Measurements from ENCODE around the gene DNPEP.
"Not testable (repeated sequence)": the region's sequence is repeated elsewhere in the genome, so short reads cannot be mapped to it uniquely, and the experiment has no call there.

Gene DNPEP

GRCh38 chr2:219395056-219395455, 7.3 kb upstream of the DNPEP start:
- not testable (repeated sequence) for H3K27ac Mint-ChIP-seq, H3K9me3 Mint-ChIP-seq

GRCh38 chr2:219392754-219393153, 5.0 kb upstream of the DNPEP start:
- H3K4me1 Mint-ChIP-seq = peaks cover 19% of the 10 kb centered on the region
- H3K36me3 Mint-ChIP-seq = no peaks in the 10 kb centered on the region
- no peak overlapping the region for H3K4me3 Mint-ChIP-seq
- H3K27ac Mint-ChIP-seq = no peak overlapping the region
- no peaks in the 10 kb centered on the region for H3K9me3 Mint-ChIP-seq
- no peaks in the 10 kb centered on the region for H3K27me3 Mint-ChIP-seq

More at GRCh38 chr2:219395056-219395455, 7.3 kb upstream of the DNPEP start:
- H3K4me1 Mint-ChIP-seq = peaks cover 15% of the 10 kb centered on the region
- not testable (repeated sequence) for H3K27me3 Mint-ChIP-seq, H3K4me3 Mint-ChIP-seq, H3K36me3 Mint-ChIP-seq

GRCh38 chr2:219388907-219389156, 1.1 kb upstream of the DNPEP start:
- no peaks in the 10 kb centered on the region for H3K27me3 Mint-ChIP-seq
- no peak overlapping the region for H3K27ac Mint-ChIP-seq
- H3K9me3 Mint-ChIP-seq = no peaks in the 10 kb centered on the region
- peaks cover 7% of the 10 kb centered on the region for H3K36me3 Mint-ChIP-seq
- H3K4me1 Mint-ChIP-seq = peaks cover 26% of the 10 kb centered on the region
- H3K4me3 Mint-ChIP-seq = peak overlapping the region; percentile 13

GRCh38 chr2:219388121-219388906, 602 bp upstream of the DNPEP start:
- Mint-ChIP-seq H3K9me3 (no peaks in the 10 kb centered on the region), H3K27ac (peak overlapping the region; percentile 53), H3K36me3 (peaks cover 12% of the 10 kb centered on the region), H3K27me3 (no peaks in the 10 kb centered on the region), H3K4me1 (peaks cover 31% of the 10 kb centered on the region), H3K4me3 (peak overlapping the region; percentile 39)

GRCh38 chr2:219386532-219387280, 1.0 kb downstream of the DNPEP start:
- Mint-ChIP-seq H3K27ac (peak overlapping the region; percentile 97), H3K4me3 (peak overlapping the region; percentile 98), H3K36me3 (peaks cover 17% of the 10 kb centered on the region), H3K27me3 (no peaks in the 10 kb centered on the region), H3K4me1 (peaks cover 32% of the 10 kb centered on the region), H3K9me3 (no peaks in the 10 kb centered on the region)

- Mint-ChIP-seq H3K4me3 (peak overlapping the region; percentile 98), H3K27me3 (no peaks in the 10 kb centered on the region), H3K27ac (no peak overlapping the region), H3K36me3 (peaks cover 17% of the 10 kb centered on the region), H3K4me1 (peaks cover 32% of the 10 kb centered on the region), H3K9me3 (no peaks in the 10 kb centered on the region)
Observed at GRCh38 chr2:219385958-219386520, 1.7 kb downstream of the DNPEP start.

- H3K27ac Mint-ChIP-seq = no peak overlapping the region
- H3K9me3 Mint-ChIP-seq = no peaks in the 10 kb centered on the region
- H3K4me1 Mint-ChIP-seq = peaks cover 32% of the 10 kb centered on the region
- H3K36me3 Mint-ChIP-seq = peaks cover 17% of the 10 kb centered on the region
- H3K4me3 Mint-ChIP-seq = no peak overlapping the region
- H3K27me3 Mint-ChIP-seq = no peaks in the 10 kb centered on the region
Observed at GRCh38 chr2:219384859-219385258, 2.9 kb downstream of the DNPEP start.

GRCh38 chr2:219384083-219384713, 3.5 kb downstream of the DNPEP start:
- Mint-ChIP-seq H3K27ac (no peak overlapping the region), H3K27me3 (no peaks in the 10 kb centered on the region), H3K9me3 (no peaks in the 10 kb centered on the region), H3K4me1 (peaks cover 32% of the 10 kb centered on the region), H3K36me3 (peaks cover 17% of the 10 kb centered on the region), H3K4me3 (no peak overlapping the region)

GRCh38 chr2:219381448-219381847, 6.3 kb downstream of the DNPEP start:
- H3K27ac Mint-ChIP-seq = no peak overlapping the region

GRCh38 chr2:219380926-219381325, 6.8 kb downstream of the DNPEP start:
- H3K4me1 Mint-ChIP-seq = peaks cover 16% of the 10 kb centered on the region
- H3K4me3 Mint-ChIP-seq = no peak overlapping the region
- peaks cover 16% of the 10 kb centered on the region for H3K36me3 Mint-ChIP-seq
- H3K27ac Mint-ChIP-seq = no peak overlapping the region
- no peaks in the 10 kb centered on the region for H3K27me3 Mint-ChIP-seq
- H3K9me3 Mint-ChIP-seq = no peaks in the 10 kb centered on the region

More at GRCh38 chr2:219381448-219381847, 6.3 kb downstream of the DNPEP start:
- Mint-ChIP-seq H3K4me3 (no peak overlapping the region), H3K36me3 (peaks cover 16% of the 10 kb centered on the region), H3K9me3 (no peaks in the 10 kb centered on the region), H3K27me3 (no peaks in the 10 kb centered on the region), H3K4me1 (peaks cover 20% of the 10 kb centered on the region)

GRCh38 chr2:219378163-219378851, 9.4 kb downstream of the DNPEP start:
- H3K27me3 Mint-ChIP-seq = no peaks in the 10 kb centered on the region
- no peaks in the 10 kb centered on the region for H3K9me3 Mint-ChIP-seq
- peaks cover 20% of the 10 kb centered on the region for H3K36me3 Mint-ChIP-seq
- peaks cover 1% of the 10 kb centered on the region for H3K4me1 Mint-ChIP-seq
- H3K27ac Mint-ChIP-seq = no peak overlapping the region
- H3K4me3 Mint-ChIP-seq = no peak overlapping the region

- Mint-ChIP-seq H3K27me3 (no peaks in the 10 kb centered on the region), H3K36me3 (peaks cover 17% of the 10 kb centered on the region), H3K9me3 (no peaks in the 10 kb centered on the region), H3K4me1 (no peaks in the 10 kb centered on the region), H3K4me3 (no peak overlapping the region), H3K27ac (no peak overlapping the region)
Observed at GRCh38 chr2:219369447-219369861, 18.3 kb downstream of the DNPEP start.

GRCh38 chr2:219368690-219369191, 19.0 kb downstream of the DNPEP start:
- no peak overlapping the region for H3K27ac Mint-ChIP-seq
- no peaks in the 10 kb centered on the region for H3K27me3 Mint-ChIP-seq
- peaks cover 13% of the 10 kb centered on the region for H3K36me3 Mint-ChIP-seq
- H3K4me1 Mint-ChIP-seq = no peaks in the 10 kb centered on the region
- H3K9me3 Mint-ChIP-seq = no peaks in the 10 kb centered on the region
- H3K4me3 Mint-ChIP-seq = no peak overlapping the region

- Mint-ChIP-seq H3K27ac (no peak overlapping the region), H3K36me3 (peaks cover 9% of the 10 kb centered on the region), H3K4me1 (no peaks in the 10 kb centered on the region), H3K9me3 (no peaks in the 10 kb centered on the region), H3K4me3 (no peak overlapping the region), H3K27me3 (peaks cover 10% of the 10 kb centered on the region)
Observed at GRCh38 chr2:219362524-219363164, 25.1 kb downstream of the DNPEP start.

- Mint-ChIP-seq H3K4me1 (no peaks in the 10 kb centered on the region), H3K36me3 (peaks cover 7% of the 10 kb centered on the region), H3K27ac (no peak overlapping the region), H3K4me3 (no peak overlapping the region), H3K9me3 (no peaks in the 10 kb centered on the region), H3K27me3 (peaks cover 12% of the 10 kb centered on the region)
Observed at GRCh38 chr2:219362072-219362471, 25.6 kb downstream of the DNPEP start.

Data from activated naive CD4-positive, alpha-beta T cell treated with anti-CD3 and anti-CD28 coated beads, Interleukin-2, amount 50 U/mL, for 24 hours (primary cell).